Measurements from ENCODE around the gene PHLDB1. TPM values are rescaled to one million over a fixed set of nuclear protein-coding genes. Genes with fewer than 3 reads are reported as not detected.
A peak's percentile ranks its signal among the peaks of the same experiment; 100 is the strongest.
"Not testable (repeated sequence)": the region's sequence is repeated elsewhere in the genome, so short reads cannot be mapped to it uniquely, and the experiment has no call there.

The PHLDB1 gene
- total RNA-seq, 4 donors from 2014 or later: 6.7 to 29.8 (median 21.2) TPM

DNA sequence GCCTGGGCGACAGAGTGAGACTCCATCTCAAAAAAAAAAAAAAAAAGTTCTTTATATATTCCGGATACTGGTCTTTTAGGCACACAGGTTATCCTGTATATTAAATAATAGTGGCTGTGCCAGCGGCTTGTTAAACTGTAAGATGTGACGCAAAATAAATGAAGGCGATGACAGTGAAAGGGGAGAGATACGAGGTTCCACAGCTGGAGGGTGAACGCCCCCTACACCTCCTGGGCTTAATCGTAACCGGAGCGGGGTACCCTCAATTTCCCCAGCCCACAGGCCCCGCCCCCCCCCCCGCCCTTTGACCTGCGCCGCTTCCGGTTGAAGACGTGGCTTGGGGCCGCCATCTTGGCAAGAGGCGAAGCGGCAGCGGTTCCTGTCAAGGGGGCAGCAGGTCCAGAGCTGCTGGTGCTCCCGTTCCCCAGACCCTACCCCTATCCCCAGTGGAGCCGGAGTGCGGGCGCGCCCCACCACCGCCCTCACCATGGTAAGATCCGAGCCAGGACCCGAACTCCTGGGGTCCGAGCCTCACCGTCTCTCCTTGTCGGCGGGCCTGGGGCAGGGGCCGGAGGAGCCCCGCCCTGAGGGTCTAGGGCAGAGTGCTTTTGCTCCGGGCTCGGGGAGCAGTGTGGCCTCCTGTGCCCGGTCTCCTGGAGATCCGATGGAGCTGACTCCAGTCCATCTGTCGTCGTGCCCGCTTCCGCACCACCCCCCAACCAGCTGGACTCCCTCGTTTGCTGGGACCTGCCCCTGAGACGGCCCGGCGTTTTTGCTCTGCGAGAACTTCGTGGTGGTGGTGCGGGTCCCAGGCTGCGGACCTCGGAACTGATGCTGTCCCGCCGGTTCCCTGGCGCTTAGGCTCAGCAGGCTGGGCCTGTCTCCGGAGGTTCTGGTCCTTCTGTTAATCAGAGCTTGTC lies 35.1 kb upstream of the PHLDB1 start, which contains the start of gene ARCN1:
Gene ARCN1, plus strand, starts transcription at position 349 of the 920 bp plus-strand sequence. Its CDS starts 139 bp downstream, at position 488.
- TF ChIP-seq, protein P1, sequence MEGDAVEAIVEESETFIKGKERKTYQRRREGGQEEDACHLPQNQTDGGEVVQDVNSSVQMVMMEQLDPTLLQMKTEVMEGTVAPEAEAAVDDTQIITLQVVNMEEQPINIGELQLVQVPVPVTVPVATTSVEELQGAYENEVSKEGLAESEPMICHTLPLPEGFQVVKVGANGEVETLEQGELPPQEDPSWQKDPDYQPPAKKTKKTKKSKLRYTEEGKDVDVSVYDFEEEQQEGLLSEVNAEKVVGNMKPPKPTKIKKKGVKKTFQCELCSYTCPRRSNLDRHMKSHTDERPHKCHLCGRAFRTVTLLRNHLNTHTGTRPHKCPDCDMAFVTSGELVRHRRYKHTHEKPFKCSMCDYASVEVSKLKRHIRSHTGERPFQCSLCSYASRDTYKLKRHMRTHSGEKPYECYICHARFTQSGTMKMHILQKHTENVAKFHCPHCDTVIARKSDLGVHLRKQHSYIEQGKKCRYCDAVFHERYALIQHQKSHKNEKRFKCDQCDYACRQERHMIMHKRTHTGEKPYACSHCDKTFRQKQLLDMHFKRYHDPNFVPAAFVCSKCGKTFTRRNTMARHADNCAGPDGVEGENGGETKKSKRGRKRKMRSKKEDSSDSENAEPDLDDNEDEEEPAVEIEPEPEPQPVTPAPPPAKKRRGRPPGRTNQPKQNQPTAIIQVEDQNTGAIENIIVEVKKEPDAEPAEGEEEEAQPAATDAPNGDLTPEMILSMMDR (IDR thresholded peaks at IDR 0.05): no peak
- TF ChIP-seq POLR2A (IDR thresholded peaks at IDR 0.05): peak in 1 of 4 donors; percentile 59
- DNase-seq: peak; percentile 13
- WGBS, 2 donors: 0% methylated on average over 11 to 16 of the region's 55 CpGs
- intact Hi-C loops (cut with DNase I): no loop called here
- H3K27ac ChIP-seq: peak within 1 kb of the TSS; percentile 97 to 98 (median 98)
- H3K9me3 ChIP-seq: no peaks in the 10 kb centered on the region
- peak within 1 kb of the TSS; percentile 83 to 100 (median 96) for H3K4me3 ChIP-seq
- no peaks in the 10 kb centered on the region for H3K36me3 ChIP-seq
- H3K4me1 ChIP-seq: peaks cover 7 to 48% (median 18%) of the 10 kb centered on the region in 3 donors
- H3K27me3 ChIP-seq: no peaks in the 10 kb centered on the region

DNA sequence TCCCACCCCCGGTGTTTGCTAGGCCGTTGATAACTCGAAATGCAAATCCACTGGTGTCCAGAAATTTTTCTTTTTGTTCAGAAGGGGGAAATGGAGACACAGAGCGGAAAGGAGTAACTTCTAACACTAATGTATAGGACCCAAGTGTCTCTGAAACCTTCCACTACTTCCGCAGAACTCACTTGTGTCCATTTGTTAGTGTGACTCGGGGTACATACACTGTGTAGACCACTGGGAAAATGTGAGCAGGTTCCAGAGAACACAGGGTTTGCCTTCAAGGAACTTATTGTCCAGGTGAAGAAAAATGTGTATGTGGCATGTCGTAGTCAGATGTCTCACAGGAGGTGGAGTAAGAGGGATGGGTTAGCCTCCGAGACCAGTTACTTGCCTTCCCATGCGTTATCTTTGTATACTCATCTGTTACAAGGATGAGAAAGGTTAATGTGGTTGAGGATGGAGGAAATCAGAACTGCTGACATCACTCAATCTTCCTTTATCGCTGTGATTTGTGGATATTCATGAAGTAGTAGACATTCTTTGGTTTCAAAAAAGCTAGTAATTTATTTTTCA lies 34.3 kb upstream of the PHLDB1 start:
- Histone ChIP-seq H3K4me1 (peaks cover 7 to 55% (median 22%) of the 10 kb centered on the region in 3 donors), H3K4me3 (peak overlapping the region; percentile 83 to 100 (median 96)), H3K9me3 (no peaks in the 10 kb centered on the region), H3K27me3 (no peaks in the 10 kb centered on the region), H3K36me3 (no peaks in the 10 kb centered on the region), H3K27ac (peak overlapping the region; percentile 97 to 98 (median 98))
- DNase-seq: no peak
- 3% methylated on average over 10 of the region's 10 CpGs for WGBS, 2 donors
- TF ChIP-seq, protein P1 (IDR thresholded peaks at IDR 0.05): no peak
- no peak for TF ChIP-seq POLR2A (IDR thresholded peaks at IDR 0.05)
- intact Hi-C loops (cut with DNase I): no loop called here

DNA sequence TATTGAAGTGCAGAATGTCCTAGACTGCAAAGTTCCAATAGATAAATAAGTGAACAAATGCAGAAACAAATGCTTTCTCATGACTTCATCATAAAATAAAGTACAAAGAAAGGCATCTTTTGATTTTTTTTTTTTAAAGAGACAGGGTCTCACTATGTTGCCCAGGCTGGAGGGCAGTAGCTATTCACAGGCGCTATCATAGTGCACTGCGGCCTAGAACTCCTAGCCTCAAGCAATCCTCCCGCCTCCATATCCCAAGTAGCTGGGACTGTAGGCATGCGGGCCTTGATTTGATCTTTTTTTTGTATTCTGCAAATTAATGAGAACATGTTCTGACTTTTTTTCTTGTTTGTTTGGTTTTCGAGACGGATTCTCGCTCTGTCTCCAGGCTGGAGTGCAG lies 32.8 kb upstream of the PHLDB1 start:
- no peak for DNase-seq
- Histone ChIP-seq H3K4me1 (peaks cover 7 to 60% (median 22%) of the 10 kb centered on the region in 3 donors), H3K9me3 (no peaks in the 10 kb centered on the region), H3K4me3 (no peak overlapping the region), H3K36me3 (no peaks in the 10 kb centered on the region), H3K27me3 (no peaks in the 10 kb centered on the region), H3K27ac (no peak overlapping the region)
- no peak for TF ChIP-seq POLR2A (IDR thresholded peaks at IDR 0.05)
- TF ChIP-seq, protein P1 (IDR thresholded peaks at IDR 0.05): no peak
- 84 to 85% methylated on average over 7 of the region's 7 CpGs for WGBS, 2 donors
- intact Hi-C loops (cut with DNase I): no loop called here

DNA sequence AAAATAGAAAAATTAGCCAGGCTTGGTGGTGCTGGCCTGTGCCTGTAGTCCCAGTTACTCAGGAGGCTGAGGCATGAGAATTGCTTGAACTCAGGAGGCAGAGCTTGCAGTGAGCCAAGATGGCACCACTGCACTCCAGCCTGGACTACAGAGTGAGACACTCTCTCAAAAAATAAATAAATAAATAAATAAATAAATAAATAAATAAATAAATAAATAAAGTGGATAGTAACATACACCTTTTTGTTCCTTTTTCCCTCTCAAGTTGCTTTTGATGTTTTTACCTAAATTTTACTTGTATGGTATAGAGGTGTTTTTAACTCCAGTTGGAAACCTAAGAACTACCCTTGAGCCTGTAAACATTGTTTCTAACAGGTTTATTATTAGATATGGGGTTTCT lies 29.4 kb upstream of the PHLDB1 start:
- Histone ChIP-seq H3K36me3 (peaks cover 0 to 22% (median 0%) of the 10 kb centered on the region in 3 donors), H3K4me1 (peaks cover 7 to 57% (median 19%) of the 10 kb centered on the region in 3 donors)
- H3K27me3 ChIP-seq; DNase-seq; H3K27ac ChIP-seq; intact Hi-C loops (cut with DNase I); H3K4me3 ChIP-seq; H3K9me3 ChIP-seq: not testable (repeated sequence)

DNA sequence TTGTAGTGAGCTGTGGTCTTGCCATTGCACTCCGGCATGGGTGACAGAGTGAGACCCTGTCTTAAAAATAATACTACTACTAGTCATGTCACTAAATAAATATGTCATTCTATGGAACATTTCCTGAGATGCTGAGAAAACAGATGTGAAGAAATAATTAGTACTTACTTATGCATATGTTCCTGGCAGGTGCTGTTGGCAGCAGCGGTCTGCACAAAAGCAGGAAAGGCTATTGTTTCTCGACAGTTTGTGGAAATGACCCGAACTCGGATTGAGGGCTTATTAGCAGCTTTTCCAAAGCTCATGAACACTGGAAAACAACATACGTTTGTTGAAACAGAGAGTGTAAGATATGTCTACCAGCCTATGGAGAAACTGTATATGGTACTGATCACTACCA lies 26.4 kb upstream of the PHLDB1 start:
- peaks cover 0 to 26% (median 3%) of the 10 kb centered on the region in 3 donors for H3K4me1 ChIP-seq
- intact Hi-C loops (cut with DNase I): no loop called here
- WGBS, 2 donors: 53 to 78% methylated on average over 6 of the region's 6 CpGs
- no peaks in the 10 kb centered on the region for H3K9me3 ChIP-seq
- no peaks in the 10 kb centered on the region for H3K27me3 ChIP-seq
- peak overlapping the region in 1 of 4 donors; percentile 9 for H3K27ac ChIP-seq
- TF ChIP-seq, protein P1 (IDR thresholded peaks at IDR 0.05): no peak
- no peak for TF ChIP-seq POLR2A (IDR thresholded peaks at IDR 0.05)
- no peak for DNase-seq
- no peak overlapping the region for H3K4me3 ChIP-seq
- H3K36me3 ChIP-seq: peaks cover 6 to 53% (median 22%) of the 10 kb centered on the region in 3 donors

All from esophagus squamous epithelium (tissue), 5 donors.